HG02678 (cell line): ENCODE measurements around the gene C2orf72.

Experiments
- ATAC-seq: cut with Tn5 transposase; IDR thresholded peaks from one replicate; pipeline ENCODE4 v1.9.1; 2021; ENCODE audit warnings: mild to moderate bottlenecking, moderate library complexity; ENCODE audit not compliant: unreplicated experiment

C2orf72 gene

GRCh38 chr2:231041061-231041689 is 3.9 kb downstream of the C2orf72 start:
- ATAC-seq, result no peak

DNA sequence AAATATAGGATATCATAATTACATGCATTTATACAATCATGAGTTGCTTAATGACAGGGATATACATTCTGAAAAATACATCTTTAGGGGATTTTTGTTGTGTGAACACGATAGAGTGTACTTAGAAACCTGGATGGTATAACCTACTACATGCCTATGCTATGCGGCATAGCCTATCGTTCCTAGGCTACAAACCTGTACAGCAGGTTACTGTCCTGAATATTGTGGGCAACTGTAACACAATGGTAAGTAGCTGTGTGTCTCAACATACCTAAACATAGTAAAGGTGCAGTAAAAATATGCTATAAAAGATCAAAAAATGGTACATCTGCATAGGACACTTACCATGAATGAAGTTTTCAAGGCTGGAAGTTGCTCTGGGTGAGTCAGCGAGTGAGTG is 6.5 kb downstream of the C2orf72 start:
- no peak for ATAC-seq

DNA sequence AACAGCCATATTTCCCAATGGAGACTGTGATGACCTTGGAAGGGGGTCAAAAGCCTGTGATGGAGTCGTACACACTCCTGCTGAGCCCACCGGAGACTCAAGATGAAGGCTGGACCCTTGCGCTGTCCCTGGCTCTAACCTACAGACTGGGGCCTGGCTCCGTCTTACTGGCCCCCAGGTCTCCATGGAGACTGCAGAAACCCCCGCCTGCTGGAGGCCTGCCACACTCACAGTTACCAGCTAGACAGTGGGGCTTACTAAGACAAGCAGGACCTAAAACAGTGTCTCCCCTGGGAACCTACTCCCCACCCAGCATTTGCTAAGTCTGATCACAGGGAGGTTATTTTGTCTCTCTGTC is 9.6 kb downstream of the C2orf72 start:
- no peak for ATAC-seq

- no peak for ATAC-seq
Measured at GRCh38 chr2:231047274-231047922, 10.1 kb downstream of the C2orf72 start.

- no peak for ATAC-seq
Measured at GRCh38 chr2:231047923-231048915, 10.9 kb downstream of the C2orf72 start.

DNA sequence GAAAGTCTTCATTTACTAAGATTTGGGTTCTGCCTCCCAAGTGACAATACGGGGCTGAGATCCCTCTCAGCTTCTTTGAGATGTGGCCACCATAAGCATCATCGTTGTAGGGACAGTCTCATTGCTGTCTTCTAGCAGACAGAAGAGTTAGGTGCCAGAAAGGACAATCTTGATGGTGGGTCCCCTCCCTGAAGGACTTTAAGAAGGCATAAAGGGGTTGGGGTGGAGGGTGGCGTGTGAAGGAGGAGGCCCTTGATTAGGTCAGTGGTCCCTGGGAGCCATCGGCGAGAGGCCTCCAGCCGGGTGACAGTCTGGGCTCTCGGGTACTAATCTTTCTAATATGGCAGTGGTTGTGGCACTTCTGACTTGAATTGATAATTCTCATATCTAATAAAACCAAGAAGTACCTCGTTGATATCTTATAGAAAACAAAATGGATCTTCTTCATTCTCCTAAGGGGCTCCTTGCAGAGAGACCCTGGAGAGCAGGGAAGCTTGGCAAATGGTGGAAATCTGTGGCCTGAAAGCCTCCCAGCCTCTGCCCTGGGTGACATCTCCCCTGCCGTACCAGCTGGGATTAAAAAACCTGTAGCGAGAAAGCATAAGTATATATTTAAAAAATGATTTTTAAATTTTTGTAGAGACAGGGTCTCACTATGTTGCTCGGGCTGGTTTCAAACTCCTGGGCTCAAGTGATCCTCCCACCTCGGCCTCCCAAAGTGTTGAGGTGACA is 12.1 kb downstream of the C2orf72 start:
- ATAC-seq, result no peak

DNA sequence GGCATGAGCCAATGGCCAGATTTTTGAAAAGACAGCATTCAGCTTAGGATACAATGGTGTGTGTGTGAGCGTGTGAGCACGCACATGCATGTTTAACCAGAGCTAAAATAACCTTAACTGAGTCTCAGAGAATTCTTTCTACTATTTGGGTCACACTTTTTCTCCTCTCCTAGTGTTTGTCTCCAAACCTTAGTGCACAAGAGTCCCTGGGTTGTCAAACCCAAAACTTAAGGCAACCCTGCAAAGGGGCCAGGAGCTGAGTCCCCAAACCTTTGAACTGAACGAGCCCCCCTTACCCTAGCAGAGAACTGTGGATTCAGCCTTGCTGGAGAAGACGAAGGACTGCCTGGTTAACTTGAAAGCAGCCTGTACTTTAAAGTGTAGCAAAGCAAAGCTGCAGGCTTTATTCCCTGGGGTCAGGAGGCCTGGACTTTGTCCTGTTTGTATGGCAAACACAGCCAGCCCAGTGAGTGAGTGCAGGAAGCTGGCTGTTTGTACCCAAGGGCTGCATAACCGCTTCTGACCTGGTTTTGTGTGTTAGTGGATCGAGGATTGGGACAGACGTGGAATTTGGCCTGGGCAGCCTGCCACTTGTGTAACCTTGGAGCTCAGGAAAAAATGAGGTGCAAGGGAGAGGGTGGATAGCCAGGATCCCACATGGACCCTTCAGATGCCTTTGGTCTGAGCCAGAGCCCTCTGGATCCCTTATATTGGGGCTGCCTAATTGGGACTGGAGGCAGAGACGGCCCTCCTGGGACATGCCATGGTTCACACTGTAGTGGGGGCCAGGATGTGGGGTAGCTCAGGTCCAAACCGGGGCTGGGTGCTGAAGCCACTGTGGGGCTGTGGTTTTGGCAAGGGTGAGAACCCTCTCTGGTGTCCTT is 12.9 kb downstream of the C2orf72 start:
- ATAC-seq, result no peak

- ATAC-seq, result no peak
Measured at GRCh38 chr2:231051116-231051515, 13.8 kb downstream of the C2orf72 start.

DNA sequence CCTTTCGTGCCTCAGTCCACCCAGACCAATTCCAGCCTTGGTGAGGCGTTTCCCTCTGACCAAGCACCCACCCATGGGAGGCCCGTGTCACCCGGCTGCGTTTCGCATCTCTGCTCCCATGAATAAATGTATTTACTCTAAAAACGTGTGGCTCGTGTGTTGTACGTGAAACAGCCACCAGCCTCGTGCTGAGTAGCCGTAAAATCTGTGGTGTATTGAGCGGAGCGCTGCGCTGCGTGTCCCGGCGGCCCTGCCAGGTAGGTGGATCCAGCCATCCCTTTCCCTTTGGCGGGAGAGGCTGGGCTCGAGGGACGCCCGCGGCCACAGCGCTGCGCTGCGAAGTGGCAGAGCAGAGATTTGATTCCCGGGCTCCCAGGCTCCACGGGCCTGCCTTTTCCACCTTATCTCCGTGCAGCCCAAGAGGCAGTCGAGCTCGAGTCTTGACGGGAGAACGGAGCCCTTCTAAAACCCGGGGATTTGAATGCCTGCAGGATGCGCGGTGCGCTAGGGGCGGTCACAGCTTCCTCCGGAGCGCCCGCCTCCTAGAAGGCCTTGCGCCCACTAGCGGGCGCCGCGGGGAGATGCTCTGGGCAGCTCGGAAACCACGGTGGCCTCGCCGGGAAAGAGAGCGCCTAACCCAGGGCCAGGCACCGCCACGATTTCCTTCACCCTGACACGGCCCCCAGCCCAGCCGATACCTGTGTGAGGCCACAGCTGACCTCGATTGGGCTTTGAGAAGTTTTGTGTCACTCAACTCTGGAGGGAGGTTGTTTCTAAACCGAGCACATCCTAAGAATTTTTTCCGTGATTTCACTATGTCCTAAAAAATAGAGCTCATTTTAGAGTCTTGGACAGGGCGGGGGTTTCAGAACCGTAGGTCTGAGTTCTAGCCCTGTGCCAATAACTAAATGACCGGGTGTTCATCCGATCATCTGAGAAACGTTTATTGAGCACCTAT is 15.4 kb downstream of the C2orf72 start:
- ATAC-seq, result peak; percentile 69

DNA sequence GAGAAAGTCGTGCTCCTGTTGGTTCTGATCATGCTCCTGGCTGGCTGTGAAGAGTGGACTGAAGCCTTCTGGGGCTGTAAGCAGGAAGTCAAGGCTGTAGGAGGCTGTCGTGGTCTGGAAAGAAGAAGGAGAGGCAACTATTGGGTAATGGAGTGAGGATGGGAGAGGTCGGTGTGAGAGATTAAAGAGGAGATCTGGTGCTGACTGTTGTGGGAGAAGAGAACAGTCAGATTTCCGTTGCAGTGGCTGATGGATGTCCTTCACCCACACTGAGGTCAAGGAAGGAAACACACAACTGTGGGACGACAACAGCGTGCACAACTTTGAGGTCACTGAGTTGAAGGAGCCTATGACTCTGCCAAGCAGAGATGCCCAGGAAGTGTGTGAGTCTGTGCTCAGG is 16.5 kb downstream of the C2orf72 start:
- ATAC-seq, result no peak

DNA sequence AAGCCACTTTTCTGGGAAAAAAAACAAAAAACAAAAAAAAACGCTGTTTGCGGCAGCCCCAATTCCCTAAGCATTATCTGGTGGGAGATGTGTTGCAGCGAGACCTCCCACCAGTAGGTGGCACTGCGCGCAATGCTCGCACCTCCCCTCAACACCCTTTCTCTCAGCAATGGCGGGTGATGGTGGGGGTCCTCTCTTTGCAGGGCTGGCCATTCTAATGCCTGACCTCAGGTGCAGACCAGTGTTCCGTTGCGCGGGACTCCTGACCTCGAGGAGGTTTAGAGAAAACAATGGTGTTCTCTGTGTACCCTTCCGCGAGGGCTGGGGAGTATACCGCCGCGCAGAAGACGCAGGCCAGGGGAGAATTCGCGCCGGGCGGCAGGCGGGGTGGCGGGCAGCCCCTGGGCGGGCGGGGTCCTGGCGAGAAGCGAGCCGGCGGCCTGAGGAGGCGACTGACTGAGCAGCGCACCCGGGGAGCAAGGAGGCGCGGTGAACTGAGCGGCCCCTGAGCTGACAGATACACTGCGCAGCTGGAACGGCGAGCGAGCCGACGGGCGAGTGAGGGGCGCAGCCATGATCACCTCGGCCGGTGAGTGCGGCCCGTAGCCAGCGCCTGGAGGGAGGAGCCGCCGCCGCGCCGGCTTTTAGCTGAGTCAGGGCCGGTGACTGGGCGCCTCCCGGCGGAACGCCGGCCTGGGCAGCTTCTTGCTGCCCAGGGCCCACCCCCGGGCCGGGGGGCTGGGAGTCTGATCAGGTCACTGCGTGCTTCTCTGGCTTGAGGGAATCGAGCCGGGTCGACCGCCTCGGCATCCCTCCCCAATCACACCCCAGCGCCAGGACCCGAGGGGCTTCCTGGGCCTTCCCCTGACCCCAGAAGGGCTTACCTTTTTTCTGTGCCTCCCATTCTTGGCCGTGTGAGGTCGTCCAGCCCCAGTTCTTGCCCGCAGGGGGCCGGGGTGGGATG is 19.4 kb downstream of the C2orf72 start, which contains the start of gene PSMD1:
TSS of gene PSMD1 (plus strand) at position 415 of the 964 bp plus-strand sequence. CDS start at position 574, 159 bp downstream.
- ATAC-seq, result peak; percentile 73

GRCh38 chr2:231057590-231057989 is 20.3 kb downstream of the C2orf72 start:
- ATAC-seq, result no peak

GRCh38 chr2:231058761-231059550 is 21.6 kb downstream of the C2orf72 start:
- ATAC-seq, result no peak

DNA sequence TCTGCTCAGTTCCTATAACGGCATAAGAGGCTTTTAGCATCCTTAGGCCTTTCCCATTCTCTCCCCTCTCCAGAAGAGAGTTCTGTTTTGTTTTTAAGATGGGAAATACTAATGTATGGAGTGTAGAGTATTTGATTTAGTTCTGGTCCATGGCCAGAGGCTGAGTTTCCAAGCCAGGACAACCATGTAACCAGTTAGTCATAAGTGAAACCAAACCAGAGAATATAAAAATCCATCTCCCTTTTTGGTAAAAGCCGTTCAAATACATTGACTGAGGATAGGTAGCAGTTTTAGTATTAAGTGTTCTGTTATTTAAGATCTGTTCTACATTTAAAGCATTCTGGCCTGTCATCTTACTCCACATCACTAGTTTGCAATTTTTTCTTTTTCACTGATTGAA is 22.4 kb downstream of the C2orf72 start:
- no peak for ATAC-seq

DNA sequence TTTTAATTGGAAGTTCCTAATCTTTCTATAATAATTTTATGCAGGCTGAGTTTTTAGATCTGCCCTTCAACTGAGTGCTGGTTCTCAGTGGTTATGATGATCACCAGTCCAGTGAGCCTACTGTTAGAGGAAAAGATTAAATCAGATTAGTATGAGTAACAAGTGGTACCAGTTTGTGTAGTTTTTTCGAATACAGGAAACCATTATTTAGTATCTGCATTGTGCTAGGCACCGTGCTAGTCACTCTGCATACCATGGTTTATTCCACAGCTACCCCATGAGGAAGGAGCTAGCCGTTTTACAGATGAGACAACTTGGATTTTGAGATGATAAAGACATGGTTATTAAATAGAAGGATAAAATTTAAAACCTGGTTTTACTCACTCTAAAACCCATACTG is 25.5 kb downstream of the C2orf72 start:
- no peak for ATAC-seq

GRCh38 chr2:231063347-231063746 is 26.0 kb downstream of the C2orf72 start:
- no peak for ATAC-seq

GRCh38 chr2:231065966-231066365 is 28.6 kb downstream of the C2orf72 start:
- no peak for ATAC-seq
